MCF 10A (cell line): ENCODE measurements around the gene CHRDL2. TPM values are rescaled to one million over a fixed set of nuclear protein-coding genes. Genes with fewer than 3 reads are reported as not detected.

ENCODE experiments used
- BruUV-seq: library from RNA; stranded (reverse); fragments of 400-500 nt; replicated peaks from 2 replicates; lab custom pipeline; 2021; lab: Mats Ljungman, UMichigan
- CTCF ChIA-PET: fragments of 300-600 bp; sonication (Branson Sonifier 250); formaldehyde crosslinking; extraction: SDS; loops from one replicate; lab custom pipeline; 2021; ENCODE audit warnings: antibody characterized with exemption, inconsistent platforms; lab: Yijun Ruan, JAX
- POLR2A ChIA-PET: fragments of 300-600, 350-650 bp; sonication (Branson Sonifier 250); formaldehyde crosslinking; extraction: SDS; loops from one replicate; lab custom pipeline; 2020; ENCODE audit warnings: antibody characterized with exemption, inconsistent platforms; lab: Yijun Ruan, JAX
- DNase-seq: peaks from one replicate; pipeline ENCODE4 v3.0.0-alpha.2; 2018; ENCODE audit not compliant: unreplicated experiment
- H3K27ac Mint-ChIP-seq: one replicate; pipeline ENCODE4 v1.8.0; 2022; ENCODE audit warnings: mild to moderate bottlenecking, low read depth, mixed read lengths; ENCODE audit not compliant: unreplicated experiment
- H3K27me3 Mint-ChIP-seq: one replicate; pipeline ENCODE4 v1.8.0; 2022; ENCODE audit warnings: mixed read lengths; ENCODE audit not compliant: insufficient read depth, unreplicated experiment
- H3K36me3 Mint-ChIP-seq: one replicate; pipeline ENCODE4 v1.8.0; 2022; ENCODE audit warnings: mild to moderate bottlenecking, moderate library complexity, mixed read lengths; ENCODE audit not compliant: insufficient read depth, unreplicated experiment
- H3K4me1 Mint-ChIP-seq: one replicate; pipeline ENCODE4 v1.8.0; 2022; ENCODE audit warnings: mixed read lengths; ENCODE audit not compliant: insufficient read depth, unreplicated experiment
- H3K4me3 Mint-ChIP-seq: one replicate; pipeline ENCODE4 v1.8.0; 2022; ENCODE audit warnings: mild to moderate bottlenecking, moderate library complexity, mixed read lengths; ENCODE audit not compliant: unreplicated experiment
- H3K9me3 Mint-ChIP-seq: one replicate; pipeline ENCODE4 v1.8.0; 2022; ENCODE audit warnings: mixed read lengths; ENCODE audit not compliant: unreplicated experiment
- CTCF ChIP-seq: fragments of 200-600 bp; IDR thresholded peaks from one replicate; pipeline ENCODE4 v1.8.0; 2022; ENCODE audit warnings: antibody characterized with exemption, mild to moderate bottlenecking; ENCODE audit not compliant: unreplicated experiment
- intact Hi-C: fragments of 100-400 bp; cut with micrococcal nuclease; formaldehyde crosslinking; loops from 2 replicates; pipeline ENCODE4 v1.14.1; 2022
- total RNA-seq: library from RNA; stranded (reverse); gene quantifications from 2 replicates; pipeline ENCODE4 v1.2.3, GENCODE V29; 2022

The CHRDL2 gene
- total RNA-seq, 1 experiment from 2014 or later, result not detected

GRCh38 chr11:74720596-74721478 lies 10.4 kb downstream of the CHRDL2 start:
- no peaks in the 10 kb centered on the region for H3K4me1 Mint-ChIP-seq
- H3K27ac Mint-ChIP-seq, result no peak overlapping the region
- H3K36me3 Mint-ChIP-seq, result no peaks in the 10 kb centered on the region
- H3K4me3 Mint-ChIP-seq, result no peak overlapping the region
- no peaks in the 10 kb centered on the region for H3K27me3 Mint-ChIP-seq
- POLR2A ChIA-PET, result interaction anchor here (0.9 kb wide), 1 partner anchor 26 kb away, joined by 3 read pairs; no protein-coding TSS in a partner anchor
- CTCF ChIA-PET, result interaction anchor here (0.7 to 1.1 kb wide), 5 partner anchors 19 to 109 kb away, joined by 3 to 5 read pairs (median 3); no protein-coding TSS in a partner anchor
- TF ChIP-seq CTCF, result no peak
- intact Hi-C loops, result no loop called here
- BruUV-seq, result no TSS peak
- DNase-seq, result no peak
- no peaks in the 10 kb centered on the region for H3K9me3 Mint-ChIP-seq

- Mint-ChIP-seq H3K27ac (no peak overlapping the region), H3K36me3 (no peaks in the 10 kb centered on the region), H3K4me1 (no peaks in the 10 kb centered on the region), H3K4me3 (no peak overlapping the region), H3K9me3 (no peaks in the 10 kb centered on the region), H3K27me3 (no peaks in the 10 kb centered on the region)
- TF ChIP-seq CTCF, result no peak
- BruUV-seq, result no TSS peak
- DNase-seq, result no peak
- intact Hi-C loops, result no loop called here
- POLR2A ChIA-PET, result no interaction called here
- CTCF ChIA-PET, result no interaction called here
These were observed 12.2 kb downstream of the CHRDL2 start for GRCh38 chr11:74719011-74719410.

GRCh38 chr11:74717221-74717969 lies 13.8 kb downstream of the CHRDL2 start:
- ChIA-PET POLR2A (interaction anchor here (0.7 kb wide), 1 partner anchor 37 kb away, joined by 5 read pairs; no protein-coding TSS in a partner anchor), CTCF (interaction anchor here (0.6 to 1.2 kb wide), 4 partner anchors 9 to 971 kb away, joined by 3 to 8 read pairs (median 3); no protein-coding TSS in a partner anchor)
- Mint-ChIP-seq H3K4me1 (no peaks in the 10 kb centered on the region), H3K4me3 (no peak overlapping the region), H3K9me3 (no peaks in the 10 kb centered on the region), H3K27me3 (no peaks in the 10 kb centered on the region), H3K27ac (no peak overlapping the region), H3K36me3 (no peaks in the 10 kb centered on the region)
- no peak for TF ChIP-seq CTCF
- intact Hi-C loops, result no loop called here
- no TSS peak for BruUV-seq
- DNase-seq, result no peak

- Mint-ChIP-seq H3K4me1 (no peaks in the 10 kb centered on the region), H3K36me3 (no peaks in the 10 kb centered on the region), H3K4me3 (no peak overlapping the region), H3K27ac (no peak overlapping the region), H3K9me3 (no peaks in the 10 kb centered on the region), H3K27me3 (no peaks in the 10 kb centered on the region)
- POLR2A ChIA-PET, result no interaction called here
- no peak for TF ChIP-seq CTCF
- no peak for DNase-seq
- intact Hi-C loops, result no loop called here
- no TSS peak for BruUV-seq
- CTCF ChIA-PET, result interaction anchor here (0.7 to 1.1 kb wide), 3 partner anchors 11 to 37 kb away, joined by 4 to 5 read pairs (median 4); no protein-coding TSS in a partner anchor
These were observed 16.3 kb downstream of the CHRDL2 start for GRCh38 chr11:74714904-74715303.
